HG02840 (cell line): Measurements from ENCODE around the gene RASSF1.
A peak's percentile ranks its signal among the peaks of the same experiment; 100 is the strongest.
"Not testable (repeated sequence)": the region's sequence is repeated elsewhere in the genome, so short reads cannot be mapped to it uniquely, and the experiment has no call there.

Experiments used
- ATAC-seq: cut with Tn5 transposase; IDR thresholded peaks from one replicate; pipeline ENCODE4 v1.9.1; 2021; ENCODE audit warnings: mild to moderate bottlenecking, moderate library complexity, moderate number of reproducible peaks; ENCODE audit not compliant: unreplicated experiment, low FRiP score

Gene RASSF1

DNA sequence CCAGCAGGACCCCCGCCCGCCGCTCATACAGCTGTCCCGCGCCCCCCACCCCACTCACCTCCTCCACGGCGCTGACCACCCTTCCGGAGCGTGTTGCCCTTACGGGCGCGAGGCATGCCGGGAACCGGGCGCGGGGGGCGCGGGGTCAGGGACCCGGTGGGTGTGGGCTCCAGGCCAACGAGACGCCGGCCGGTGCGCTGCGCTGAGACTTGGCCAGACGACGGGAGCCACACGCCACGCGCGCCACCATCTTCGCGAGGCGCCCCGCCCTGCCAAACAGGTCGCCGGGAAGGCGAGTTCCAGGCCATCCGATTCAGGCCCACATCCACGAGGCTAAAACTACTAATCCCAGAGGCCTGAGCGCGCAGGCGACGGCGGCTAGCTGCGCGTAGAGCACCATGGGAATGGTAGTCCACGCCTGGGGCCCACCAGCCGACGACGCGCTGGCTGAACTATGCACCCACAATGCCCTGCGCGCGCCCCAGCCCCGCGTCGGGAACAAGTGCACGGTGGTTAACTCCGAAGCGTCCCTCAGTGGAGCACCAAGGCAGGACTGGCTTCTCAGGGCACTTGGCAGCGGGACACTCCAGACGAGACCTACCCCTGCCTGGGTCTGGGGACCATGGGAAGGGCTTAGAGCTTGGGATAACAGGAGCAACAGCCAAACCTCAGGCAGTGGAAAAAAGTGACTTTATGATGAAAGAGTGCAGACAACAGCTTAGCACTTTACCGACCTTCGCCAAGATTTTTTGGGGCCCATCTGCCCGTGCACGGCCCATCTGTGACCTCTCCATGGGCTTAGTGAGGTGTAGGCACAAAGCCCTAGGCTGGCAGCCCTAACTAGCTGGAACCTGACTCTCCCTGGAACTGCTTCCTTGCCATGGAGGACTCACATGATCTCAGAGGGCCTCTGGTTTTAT, 48.2 kb downstream of the RASSF1 start, which contains the start of gene IFRD2:
Gene IFRD2 (minus strand): TSS at position 271 of the 920 bp plus-strand sequence. CDS start 155 bp downstream, at position 116.
- ATAC-seq = peak; percentile 89

DNA sequence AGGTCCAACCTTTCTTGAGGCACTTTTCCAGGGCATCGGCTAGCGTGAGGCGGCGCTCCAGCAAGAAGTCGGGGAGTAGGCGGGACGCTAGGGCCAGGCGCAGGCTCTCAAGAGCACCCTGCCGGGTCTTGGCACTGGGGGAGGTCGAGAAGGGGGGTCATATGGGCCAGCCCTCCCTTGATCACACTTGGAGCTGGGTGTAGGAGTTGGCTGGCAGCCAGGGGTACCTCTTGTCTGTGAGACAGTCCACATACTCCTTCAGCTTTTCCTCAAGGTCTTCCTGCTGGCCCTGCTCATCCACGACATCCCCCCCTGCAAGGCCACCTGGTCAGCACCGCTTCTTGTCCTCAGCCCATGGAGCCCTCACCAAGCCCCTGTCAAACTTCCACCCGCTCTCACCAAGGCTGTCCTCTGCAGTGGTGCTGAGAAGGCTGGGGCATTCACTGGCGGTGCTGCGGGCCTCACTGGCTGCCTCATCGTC, 50.4 kb downstream of the RASSF1 start:
- ATAC-seq = no peak

DNA sequence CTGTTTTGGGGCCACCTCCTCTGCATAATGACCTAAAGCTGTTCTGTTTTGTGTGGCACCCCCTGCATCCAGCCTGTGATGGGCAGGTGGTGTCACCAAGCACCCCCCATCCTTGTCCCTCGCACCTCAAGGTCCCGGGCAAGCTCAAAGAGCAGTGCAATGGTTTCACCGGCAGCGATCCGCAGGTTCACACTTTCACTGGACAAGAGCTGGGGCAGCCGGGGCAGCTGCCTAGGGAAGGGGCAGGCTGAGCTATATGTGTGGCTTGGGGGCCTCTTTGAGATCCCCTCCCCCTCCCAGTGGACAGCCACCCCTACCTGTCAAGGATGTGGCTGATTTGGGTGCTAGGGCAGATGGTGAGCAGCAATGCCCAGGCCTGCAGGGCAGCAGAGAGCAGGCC, 51.5 kb downstream of the RASSF1 start:
- ATAC-seq = no peak

DNA sequence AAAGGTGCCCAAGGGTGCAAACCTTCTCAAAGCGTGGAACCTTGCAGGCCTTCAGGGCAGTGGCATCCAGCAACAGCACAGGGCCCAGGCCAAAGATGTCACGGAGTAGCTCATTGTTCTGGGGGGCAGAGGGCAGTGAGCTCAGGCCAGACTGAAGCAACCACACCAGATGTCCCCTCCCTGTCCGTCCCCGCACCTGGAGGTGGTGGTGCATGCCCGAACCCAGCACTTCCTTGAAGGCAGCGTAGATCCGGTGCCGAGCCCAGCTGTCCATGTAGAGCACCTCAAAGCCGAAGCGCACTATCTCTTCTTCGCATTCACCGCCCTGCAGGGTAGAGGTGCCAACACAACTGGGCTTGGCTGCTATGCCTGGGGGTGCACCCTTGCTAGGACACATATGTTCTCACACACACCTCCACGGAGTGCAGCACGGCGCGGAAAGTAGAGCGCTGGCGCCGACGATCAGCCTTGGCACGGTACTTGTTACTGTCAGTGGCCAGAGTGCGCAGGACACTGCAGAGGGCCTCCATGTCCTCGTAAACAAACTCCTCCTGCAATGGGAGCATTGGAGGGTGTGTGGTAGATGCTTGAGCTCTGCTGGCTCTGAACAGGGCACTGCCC, 52.1 kb downstream of the RASSF1 start:
- no peak for ATAC-seq

DNA sequence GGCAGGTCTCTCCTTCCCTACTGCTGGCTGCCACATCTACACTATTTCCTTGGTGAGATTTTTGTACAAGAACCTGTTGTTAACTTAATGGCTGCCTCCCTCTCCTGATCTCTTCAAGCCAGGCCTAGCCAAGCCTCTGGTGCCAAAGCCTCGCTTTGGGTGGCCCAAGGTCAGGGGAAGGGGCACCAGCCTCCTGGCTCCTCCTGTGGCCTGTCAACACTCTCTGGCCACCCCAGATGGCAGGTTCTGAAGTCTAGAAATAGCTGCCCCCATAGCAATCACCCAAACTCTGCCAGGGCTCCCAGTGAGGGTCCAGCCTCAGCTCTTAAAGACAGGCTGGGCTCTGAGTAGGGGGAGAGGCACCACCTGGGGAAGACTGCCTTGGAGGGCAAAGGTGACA, 53.4 kb downstream of the RASSF1 start:
- no peak for ATAC-seq

DNA sequence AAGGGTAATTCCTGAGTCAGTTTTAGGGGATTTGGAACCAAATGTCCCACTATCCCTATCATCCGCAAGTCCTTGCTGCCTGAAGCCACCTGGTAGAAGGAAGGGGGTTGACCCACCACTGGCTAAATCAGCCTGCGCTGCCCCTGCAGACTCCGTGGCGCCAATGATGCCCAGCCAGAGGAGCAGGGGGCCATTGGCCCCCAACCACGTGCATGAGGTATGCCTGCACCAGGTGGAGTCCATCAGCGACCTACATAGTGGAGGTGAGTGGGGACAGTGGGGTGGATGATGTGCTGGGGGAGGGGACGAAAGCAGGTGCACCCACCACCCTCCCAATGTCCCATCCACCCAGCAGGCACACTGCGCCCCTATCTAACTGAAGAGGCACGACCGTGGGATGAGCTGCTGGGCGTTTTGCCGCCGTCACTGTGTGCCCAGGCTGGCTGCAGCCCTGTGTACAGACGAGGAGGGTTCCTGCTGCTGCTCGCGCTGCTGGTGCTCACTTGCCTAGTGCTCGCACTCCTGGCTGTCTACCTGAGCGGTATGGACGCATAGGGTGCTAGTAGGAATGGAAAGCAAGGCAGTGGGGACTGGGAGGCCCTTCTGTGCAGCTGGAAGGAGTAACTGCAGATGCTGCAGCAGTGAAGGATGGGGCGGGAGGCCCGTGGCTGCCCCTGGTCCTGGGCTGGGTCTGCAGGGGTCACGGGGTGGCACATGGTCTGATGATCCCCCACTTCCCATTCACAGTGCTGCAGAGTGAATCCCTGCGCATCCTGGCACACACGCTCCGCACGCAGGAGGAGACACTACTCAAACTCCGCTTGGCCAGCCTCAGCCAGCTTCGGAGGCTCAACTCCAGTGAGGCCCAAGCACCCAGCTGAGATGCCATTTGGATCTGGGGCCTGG, 54.1 kb downstream of the RASSF1 start:
- no peak for ATAC-seq

DNA sequence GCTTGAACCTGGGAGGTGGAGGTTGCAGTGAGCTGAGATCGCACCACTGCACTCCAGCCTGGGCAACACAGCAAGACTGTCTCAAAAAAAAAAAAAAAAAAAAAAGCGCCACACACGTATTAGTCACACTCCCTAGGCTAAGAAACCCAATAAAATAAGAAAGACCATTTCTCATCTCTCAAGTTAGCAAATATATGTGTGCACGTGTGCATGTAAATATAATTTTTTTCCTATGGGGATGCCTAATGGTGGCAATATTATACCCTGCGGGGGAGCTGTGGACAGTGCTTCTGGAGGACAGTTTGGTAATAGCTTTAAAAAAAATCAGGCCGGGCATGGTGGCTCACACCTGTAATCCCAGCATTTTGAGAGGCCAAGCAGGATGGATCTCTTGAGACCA, 56.5 kb downstream of the RASSF1 start:
- ATAC-seq = not testable (repeated sequence)
